GM23248 (cell line): Measurements from ENCODE around the gene S1PR5. TPM values are rescaled to one million over a fixed set of nuclear protein-coding genes. Genes with fewer than 3 reads are reported as not detected.

Experiments
- DNase-seq: peaks from one replicate; pipeline ENCODE4 v3.0.0-alpha.2; 2015
- H2AFZ ChIP-seq: fragments of 200-600 bp; sonication (generic); 2 replicates; pipeline ENCODE4 v1.6.1; 2016; ENCODE audit warnings: antibody characterized with exemption
- H3F3A ChIP-seq: fragments of 200-600 bp; sonication (generic); 2 replicates; pipeline ENCODE4 v1.6.1; 2016; ENCODE audit warnings: mild to moderate bottlenecking, antibody characterized with exemption, mixed run types; ENCODE audit not compliant: insufficient read depth
- H3K27ac ChIP-seq: fragments of 200-600 bp; sonication (generic); 2 replicates; pipeline ENCODE4 v1.5.1; 2016; ENCODE audit warnings: mild to moderate bottlenecking
- H3K27me3 ChIP-seq: fragments of 200-600 bp; sonication (generic); replicated peaks from 2 replicates; pipeline ENCODE4 v1.6.1; 2016; ENCODE audit warnings: mild to moderate bottlenecking; ENCODE audit not compliant: insufficient read depth
- H3K36me3 ChIP-seq: fragments of 200-600 bp; sonication (generic); 2 replicates; pipeline ENCODE4 v1.6.1; 2016; ENCODE audit warnings: low read depth, mild to moderate bottlenecking
- H3K4me1 ChIP-seq: fragments of 200-600 bp; sonication (generic); 2 replicates; pipeline ENCODE4 v1.6.1; 2016; ENCODE audit warnings: mild to moderate bottlenecking; ENCODE audit not compliant: insufficient read depth
- H3K4me2 ChIP-seq: fragments of 200-600 bp; sonication (generic); one replicate; pipeline ENCODE4 v1.6.1; 2016; ENCODE audit warnings: mild to moderate bottlenecking; ENCODE audit not compliant: unreplicated experiment
- H3K4me3 ChIP-seq: fragments of 200-600 bp; sonication (generic); 2 replicates; pipeline ENCODE4 v1.5.1; 2016; ENCODE audit warnings: mild to moderate bottlenecking
- H3K79me2 ChIP-seq: fragments of 200-600 bp; sonication (generic); 2 replicates; pipeline ENCODE4 v1.6.1; 2016; ENCODE audit warnings: mild to moderate bottlenecking; ENCODE audit not compliant: insufficient read depth
- H3K9ac ChIP-seq: fragments of 200-600 bp; sonication (generic); 2 replicates; pipeline ENCODE4 v1.6.1; 2016; ENCODE audit warnings: mild to moderate bottlenecking
- H3K9me2 ChIP-seq: fragments of 200-600 bp; sonication (generic); 2 replicates; pipeline ENCODE4 v1.6.1; 2016; ENCODE audit warnings: mixed run types, mild to moderate bottlenecking, moderate library complexity; ENCODE audit not compliant: insufficient read depth
- H3K9me3 ChIP-seq: fragments of 200-600 bp; sonication (generic); one replicate; pipeline ENCODE4 v1.6.1; 2017; ENCODE audit warnings: low read depth
- H4K20me1 ChIP-seq: fragments of 200-600 bp; sonication (generic); 2 replicates; pipeline ENCODE4 v1.6.0; 2016; ENCODE audit not compliant: insufficient read depth
- EZH2 ChIP-seq: fragments of 200-600 bp; sonication (generic); IDR thresholded peaks from 2 replicates; pipeline ENCODE4 v1.6.1; 2018; ENCODE audit warnings: antibody characterized with exemption, mild to moderate bottlenecking; ENCODE audit not compliant: insufficient read depth, poor library complexity, severe bottlenecking
- EZH2phosphoT487 ChIP-seq: fragments of 200-600 bp; sonication (generic); IDR thresholded peaks from 2 replicates; pipeline ENCODE4 v1.6.1; 2018; ENCODE audit warnings: antibody characterized with exemption, moderate library complexity, mild to moderate bottlenecking, low read depth; ENCODE audit not compliant: insufficient read depth
- WGBS, 2 experiments: methylation state at CpG; one replicate each; pipeline ENCODE4 v1.1.6; 2015 to 2017; ENCODE audit warnings: low lambda C conversion rate in 2 of 2, low coverage in 1 of 2; ENCODE audit errors: missing lambda C conversion rate in 2 of 2; 5-methylcytosine and 5-hydroxymethylcytosine counted together
- in situ Hi-C: fragments of 300-500 bp; cut with MboI; formaldehyde crosslinking; loops from 2 replicates; pipeline ENCODE4 v1.15.0; 2020
- polyA plus RNA-seq: library from polyadenylated mRNA; unstranded; fragments of >200 nt; fragmentation: Nextera tagmentation; extraction: Ambion mirVana; gene quantifications from 2 replicates; pipeline ENCODE4 v1.2.1, GENCODE V29; 2016
- total RNA-seq: library from RNA; depleted of rRNA; stranded (reverse); fragments of >200 nt; shearing (Covaris generic); gene quantifications from 2 replicates; pipeline ENCODE4 v1.2.3, GENCODE V29; 2014

S1PR5 gene
- total and polyA plus RNA-seq, 2 experiments from 2014 or later: 1.6 to 1.8 TPM

DNA sequence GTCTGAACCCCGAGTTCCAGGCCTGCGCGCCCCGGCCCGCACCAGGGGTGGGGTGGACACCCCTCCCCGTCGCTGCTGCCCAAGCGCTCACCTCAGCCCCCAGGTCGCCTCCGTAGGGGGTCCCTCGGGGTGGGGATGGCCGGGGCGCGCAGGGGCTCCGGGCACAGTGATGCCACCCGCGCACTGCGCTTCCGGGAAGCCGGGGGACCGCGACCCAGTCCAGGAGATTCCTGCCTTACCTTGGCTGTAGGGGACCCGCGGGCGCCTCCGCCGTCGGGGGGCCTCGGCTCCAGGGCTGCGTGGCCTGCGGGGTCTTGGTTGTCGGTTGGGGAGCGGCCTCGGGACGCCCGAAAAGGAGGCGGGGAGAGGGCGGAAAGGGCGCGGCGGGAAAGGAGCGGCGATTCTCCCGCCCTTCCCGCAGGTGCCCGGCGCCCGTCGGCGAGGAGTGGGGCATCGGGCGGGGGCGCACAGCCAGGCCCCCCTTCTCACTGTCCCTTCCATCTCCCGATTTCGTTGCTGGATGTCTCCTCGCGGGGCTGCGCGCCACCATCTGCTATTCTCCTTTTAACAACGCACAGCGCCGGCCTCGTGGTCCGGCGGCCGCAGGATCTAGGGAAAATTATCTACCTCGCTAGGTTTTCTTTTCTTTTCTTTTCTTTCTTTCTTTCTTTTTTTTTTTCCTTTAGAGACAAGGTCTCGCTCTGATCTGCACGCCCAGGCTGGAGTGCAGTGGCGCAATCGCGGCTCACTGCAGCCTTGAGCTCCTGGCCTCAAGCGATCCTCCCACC, 14.1 kb downstream of the S1PR5 start, which contains the start of gene KEAP1:
TSS of gene KEAP1 (minus strand) at position 355 of the 788 bp plus-strand sequence. CDS start 3,323 bp downstream, outside the sequence.
- Histone ChIP-seq H3F3A (no peaks in the 10 kb centered on the region), H3K27me3 (no peaks in the 10 kb centered on the region), H3K4me1 (no peaks in the 10 kb centered on the region), H3K4me3 (peak within 1 kb of the TSS; percentile 76), H3K9ac (peak within 1 kb of the TSS; percentile 92), H3K9me2 (no peaks in the 10 kb centered on the region), H3K36me3 (0 out of 2 replicates have a peak, but pooled peaks cover 5% of the 10 kb centered on the region), H3K79me2 (peaks cover 41% of the 10 kb centered on the region), H2AFZ (peak within 1 kb of the TSS; percentile 86), H3K9me3 (no peaks in the 10 kb centered on the region), H4K20me1 (no peaks in the 10 kb centered on the region), H3K4me2 (peak within 1 kb of the TSS; percentile 96), H3K27ac (peak within 1 kb of the TSS; percentile 68)
- no peak for TF ChIP-seq EZH2
- no peak for TF ChIP-seq EZH2phosphoT487
- DNase-seq: peak; percentile 57
- in situ Hi-C loops: no loop called here
- WGBS, 2 experiments: 8 to 9% methylated on average over 38 to 47 of the region's 73 CpGs

DNA sequence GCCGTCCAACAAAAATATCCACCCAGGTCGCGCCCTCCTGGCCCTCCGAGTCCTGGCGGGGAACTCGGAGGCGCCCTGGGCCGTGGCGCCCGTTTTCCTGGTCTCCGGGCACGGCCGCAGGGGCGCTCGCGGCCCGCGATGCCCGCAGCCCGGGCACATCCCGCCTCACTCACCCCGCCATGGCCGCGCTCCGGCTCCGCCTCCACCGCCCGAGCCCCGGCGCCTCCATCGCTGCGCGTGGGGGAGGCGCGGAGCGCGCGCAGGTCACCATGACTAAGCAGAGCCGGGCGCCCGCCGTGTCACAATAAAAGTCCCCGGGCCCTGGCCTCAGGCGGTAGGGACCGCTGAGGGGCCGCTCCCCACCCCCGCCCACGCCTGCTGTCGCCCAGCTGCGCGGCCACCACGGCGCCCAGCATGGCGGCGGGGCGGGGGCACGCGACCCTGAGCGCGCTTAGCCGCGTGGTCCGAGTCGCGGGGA, 14.7 kb downstream of the S1PR5 start:
- no peaks in the 10 kb centered on the region for H3F3A ChIP-seq
- H3K4me3 ChIP-seq: peak overlapping the region; percentile 76
- H2AFZ ChIP-seq: peak overlapping the region; percentile 86
- WGBS, 2 experiments: 0 to 1% methylated on average over 36 to 49 of the region's 65 CpGs
- 0 out of 2 replicates have a peak, but pooled peaks cover 5% of the 10 kb centered on the region for H3K36me3 ChIP-seq
- peak overlapping the region; percentile 96 for H3K4me2 ChIP-seq
- no peaks in the 10 kb centered on the region for H3K27me3 ChIP-seq
- H3K9me2 ChIP-seq: no peaks in the 10 kb centered on the region
- peaks cover 48% of the 10 kb centered on the region for H3K79me2 ChIP-seq
- in situ Hi-C loops: no loop called here
- peak overlapping the region; percentile 68 for H3K27ac ChIP-seq
- no peaks in the 10 kb centered on the region for H3K4me1 ChIP-seq
- H3K9ac ChIP-seq: peak overlapping the region; percentile 92
- peak; percentile 95 for DNase-seq
- H3K9me3 ChIP-seq: no peaks in the 10 kb centered on the region
- H4K20me1 ChIP-seq: no peaks in the 10 kb centered on the region
- TF ChIP-seq EZH2phosphoT487 (no peak), EZH2 (no peak)

DNA sequence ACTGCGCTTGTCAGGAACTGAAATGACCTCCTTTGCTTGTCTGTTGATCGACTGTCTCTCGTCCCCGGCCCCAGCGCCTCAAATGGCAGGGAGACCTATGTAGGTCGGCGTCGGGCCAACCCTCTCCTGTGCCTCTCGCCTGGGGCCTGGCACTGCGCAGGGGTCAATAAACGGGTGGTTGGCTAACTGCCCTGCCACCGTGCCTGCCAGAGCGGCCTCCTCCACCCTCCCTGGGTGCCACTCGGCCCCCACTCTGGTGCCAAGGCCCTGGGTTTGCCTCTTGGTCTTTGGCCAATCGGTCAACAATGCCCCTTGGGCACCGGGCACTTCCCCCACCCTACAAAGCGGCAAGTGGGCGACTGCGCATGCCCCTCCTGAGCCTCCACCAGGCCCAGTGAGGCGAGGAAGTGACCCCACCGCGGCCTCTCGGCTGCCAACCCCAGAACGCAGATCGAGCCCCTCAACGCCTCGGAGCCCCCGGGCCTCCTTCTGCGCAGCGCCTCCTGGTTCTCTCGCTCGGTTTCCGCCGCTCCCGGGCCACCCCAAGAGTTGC, 15.2 kb downstream of the S1PR5 start:
- 1% methylated on average over 18 to 35 of the region's 35 CpGs for WGBS, 2 experiments
- peaks cover 53% of the 10 kb centered on the region for H3K79me2 ChIP-seq
- no peaks in the 10 kb centered on the region for H3K27me3 ChIP-seq

DNA sequence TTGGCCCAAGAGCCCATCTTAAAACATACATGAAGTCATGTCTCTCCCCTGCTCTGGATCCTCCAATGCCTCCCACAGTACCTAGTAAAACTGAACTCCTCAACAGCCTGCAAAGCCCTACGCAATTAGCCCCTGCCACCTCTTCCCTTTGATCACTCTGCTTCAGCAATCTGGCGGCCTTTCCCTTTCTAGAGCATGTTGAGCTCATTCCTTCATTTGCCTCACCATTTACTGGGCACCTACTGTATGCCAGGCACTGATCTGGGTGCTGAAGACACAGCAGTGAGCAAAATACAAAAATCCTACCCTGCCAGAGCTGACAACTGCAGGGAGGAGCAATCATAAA, 17.0 kb downstream of the S1PR5 start:
- H3K27ac ChIP-seq: no peak overlapping the region

More for the DNA sequence above, 15.2 kb downstream of the S1PR5 start:
- Histone ChIP-seq H2AFZ (peak overlapping the region; percentile 66), H4K20me1 (no peaks in the 10 kb centered on the region), H3K4me3 (peak overlapping the region; percentile 76), H3K4me1 (no peaks in the 10 kb centered on the region), H3K36me3 (0 out of 2 replicates have a peak, but pooled peaks cover 5% of the 10 kb centered on the region), H3K4me2 (peak overlapping the region; percentile 96), H3K9me3 (no peaks in the 10 kb centered on the region), H3K27ac (peak overlapping the region; percentile 68), H3K9me2 (no peaks in the 10 kb centered on the region), H3F3A (no peaks in the 10 kb centered on the region), H3K9ac (peak overlapping the region; percentile 92)
- in situ Hi-C loops: no loop called here
- DNase-seq: peak; percentile 75
- no peak for TF ChIP-seq EZH2
- no peak for TF ChIP-seq EZH2phosphoT487

More for the DNA sequence above, 17.0 kb downstream of the S1PR5 start:
- Histone ChIP-seq H3F3A (no peaks in the 10 kb centered on the region), H3K36me3 (peaks cover 6% of the 10 kb centered on the region; the same call in 1 of the 2 replicates), H3K9me3 (no peaks in the 10 kb centered on the region), H3K9ac (no peak overlapping the region), H3K27me3 (no peaks in the 10 kb centered on the region), H3K79me2 (peaks cover 71% of the 10 kb centered on the region), H4K20me1 (no peaks in the 10 kb centered on the region), H3K4me3 (no peak overlapping the region), H3K4me1 (no peaks in the 10 kb centered on the region), H3K9me2 (no peaks in the 10 kb centered on the region), H2AFZ (no peak overlapping the region), H3K4me2 (no peak overlapping the region)
- 100% methylated on average over 2 of the region's 2 CpGs for WGBS, 2 experiments
- no peak for DNase-seq
- in situ Hi-C loops: no loop called here
- TF ChIP-seq EZH2: no peak
- no peak for TF ChIP-seq EZH2phosphoT487
